Smooth muscle cell (in vitro differentiated cells): ENCODE data around the gene LPGAT1. TPM values are rescaled to one million over a fixed set of nuclear protein-coding genes. Genes with fewer than 3 reads are reported as not detected.

Experiments
- DNase-seq: peaks from one replicate; lab custom pipeline; 2025; ENCODE audit not compliant: unreplicated experiment; lab: John Stamatoyannopoulos, UW
- H2AFZ ChIP-seq: fragments of 200-600 bp; sonication (generic); 2 replicates; pipeline ENCODE4 v1.6.0; 2016; ENCODE audit warnings: antibody characterized with exemption, low read depth, mild to moderate bottlenecking
- H3F3A ChIP-seq: fragments of 200-600 bp; sonication (generic); 2 replicates; pipeline ENCODE4 v1.6.0; 2017; ENCODE audit warnings: antibody characterized with exemption, low read depth
- H3K27ac ChIP-seq: fragments of 200-600 bp; sonication (generic); 2 replicates; pipeline ENCODE4 v1.5.1; 2016; ENCODE audit warnings: low read depth, mild to moderate bottlenecking
- H3K27me3 ChIP-seq: fragments of 200-600 bp; sonication (generic); 2 replicates; pipeline ENCODE4 v1.6.1; 2016; ENCODE audit warnings: low read depth, mild to moderate bottlenecking
- H3K36me3 ChIP-seq: fragments of 200-600 bp; sonication (generic); 2 replicates; pipeline ENCODE4 v1.5.1; 2016; ENCODE audit warnings: low read depth
- H3K4me1 ChIP-seq: fragments of 200-600 bp; sonication (generic); 2 replicates; pipeline ENCODE4 v1.5.1; 2016; ENCODE audit warnings: low read depth
- H3K4me2 ChIP-seq: fragments of 200-600 bp; sonication (generic); 2 replicates; pipeline ENCODE4 v1.6.0; 2016; ENCODE audit warnings: mild to moderate bottlenecking
- H3K4me3 ChIP-seq: fragments of 200-600 bp; sonication (generic); 2 replicates; pipeline ENCODE4 v1.5.1; 2016; ENCODE audit warnings: mild to moderate bottlenecking
- H3K79me2 ChIP-seq: fragments of 200-600 bp; sonication (generic); 2 replicates; pipeline ENCODE4 v1.6.0; 2016; ENCODE audit warnings: low read depth, mild to moderate bottlenecking
- H3K9ac ChIP-seq: fragments of 200-600 bp; sonication (generic); 2 replicates; pipeline ENCODE4 v1.6.0; 2016; ENCODE audit warnings: low read depth
- H3K9me3 ChIP-seq: fragments of 200-600 bp; sonication (generic); replicated peaks from 2 replicates; pipeline ENCODE4 v1.5.1; 2016; ENCODE audit warnings: low read depth
- H4K20me1 ChIP-seq: fragments of 200-600 bp; sonication (generic); 2 replicates; pipeline ENCODE4 v1.6.0; 2016; ENCODE audit warnings: low read depth
- CTCF ChIP-seq: fragments of 200-600 bp; sonication (generic); IDR thresholded peaks from 2 replicates; pipeline ENCODE4 v1.5.1; 2017; ENCODE audit warnings: borderline replicate concordance, mild to moderate bottlenecking, antibody characterized with exemption; ENCODE audit not compliant: insufficient read depth, poor library complexity, severe bottlenecking
- WGBS: methylation state at CpG from one replicate; pipeline ENCODE4 v1.1.7; 2016; ENCODE audit warnings: low lambda C conversion rate; 5-methylcytosine and 5-hydroxymethylcytosine counted together
- polyA plus RNA-seq: library from polyadenylated mRNA; unstranded; fragments of >200 nt; fragmentation: Nextera tagmentation; extraction: Ambion mirVana; gene quantifications from 2 replicates; pipeline ENCODE4 v1.2.1, GENCODE V29; 2016
- total RNA-seq: library from RNA; depleted of rRNA; stranded (reverse); fragments of >200 nt; gene quantifications from 2 replicates; pipeline ENCODE4 v1.2.3, GENCODE V29; 2014

Gene LPGAT1
- total and polyA plus RNA-seq, 2 experiments from 2014 or later, result 12.0 to 39.7 TPM

GRCh38 chr1:211729238-211729637, 101.3 kb downstream of the LPGAT1 start:
- Histone ChIP-seq H3K4me3 (no peak overlapping the region), H3F3A (no peaks in the 10 kb centered on the region), H3K9ac (no peak overlapping the region), H3K9me3 (no peaks in the 10 kb centered on the region), H2AFZ (no peak overlapping the region), H4K20me1 (no peaks in the 10 kb centered on the region), H3K27ac (no peak overlapping the region), H3K27me3 (no peaks in the 10 kb centered on the region), H3K36me3 (no peaks in the 10 kb centered on the region), H3K4me2 (no peak overlapping the region), H3K4me1 (no peaks in the 10 kb centered on the region), H3K79me2 (no peaks in the 10 kb centered on the region)
- no peak for DNase-seq
- TF ChIP-seq CTCF, result no peak
- 94% methylated on average over 7 of the region's 7 CpGs for WGBS

GRCh38 chr1:211726467-211726995, 104.0 kb downstream of the LPGAT1 start:
- Histone ChIP-seq H3K27me3 (no peaks in the 10 kb centered on the region), H3K36me3 (no peaks in the 10 kb centered on the region), H3K4me3 (no peak overlapping the region), H3K9ac (no peak overlapping the region), H3K27ac (no peak overlapping the region), H4K20me1 (no peaks in the 10 kb centered on the region), H3K4me2 (no peak overlapping the region), H2AFZ (no peak overlapping the region), H3K4me1 (no peaks in the 10 kb centered on the region), H3F3A (no peaks in the 10 kb centered on the region), H3K9me3 (no peaks in the 10 kb centered on the region), H3K79me2 (no peaks in the 10 kb centered on the region)
- no peak for DNase-seq
- TF ChIP-seq CTCF, result no peak
- 75% methylated on average over 4 of the region's 4 CpGs for WGBS

GRCh38 chr1:211724687-211725196, 105.8 kb downstream of the LPGAT1 start:
- Histone ChIP-seq H3K9ac (no peak overlapping the region), H3K4me1 (no peaks in the 10 kb centered on the region), H3K4me2 (no peak overlapping the region), H3K27ac (no peak overlapping the region), H3K36me3 (no peaks in the 10 kb centered on the region), H3K79me2 (no peaks in the 10 kb centered on the region), H3K9me3 (no peaks in the 10 kb centered on the region), H3K4me3 (no peak overlapping the region), H4K20me1 (no peaks in the 10 kb centered on the region), H2AFZ (no peak overlapping the region), H3F3A (no peaks in the 10 kb centered on the region), H3K27me3 (no peaks in the 10 kb centered on the region)
- WGBS, result 87% methylated on average over 11 of the region's 11 CpGs
- TF ChIP-seq CTCF, result no peak
- no peak for DNase-seq

GRCh38 chr1:211723273-211723672, 107.3 kb downstream of the LPGAT1 start:
- no peak overlapping the region for H3K27ac ChIP-seq
- no peak for TF ChIP-seq CTCF
- H3K36me3 ChIP-seq, result no peaks in the 10 kb centered on the region
- no peaks in the 10 kb centered on the region for H4K20me1 ChIP-seq
- no peak for DNase-seq
- H3K4me3 ChIP-seq, result no peak overlapping the region
- WGBS, result 91% methylated on average over 5 of the region's 5 CpGs
- no peaks in the 10 kb centered on the region for H3K79me2 ChIP-seq
- H3K4me1 ChIP-seq, result no peaks in the 10 kb centered on the region
- no peaks in the 10 kb centered on the region for H3F3A ChIP-seq
- no peak overlapping the region for H3K4me2 ChIP-seq
- no peaks in the 10 kb centered on the region for H3K27me3 ChIP-seq
- H3K9me3 ChIP-seq, result no peaks in the 10 kb centered on the region
- no peak overlapping the region for H2AFZ ChIP-seq
- no peak overlapping the region for H3K9ac ChIP-seq
